Fibroblast of skin of scalp (primary cell): ENCODE data around the gene RNF223.
"Not testable (repeated sequence)": the region's sequence is repeated elsewhere in the genome, so short reads cannot be mapped to it uniquely, and the experiment has no call there.

Experiments used
- DNase-seq: peaks from one replicate; pipeline ENCODE4 v3.0.0-alpha.2; 2013

Gene RNF223

GRCh38 chr1:1109743-1110142, 35.6 kb upstream of the RNF223 start:
- DNase-seq: no peak

GRCh38 chr1:1106510-1107221, 32.6 kb upstream of the RNF223 start:
- DNase-seq: no peak

DNA sequence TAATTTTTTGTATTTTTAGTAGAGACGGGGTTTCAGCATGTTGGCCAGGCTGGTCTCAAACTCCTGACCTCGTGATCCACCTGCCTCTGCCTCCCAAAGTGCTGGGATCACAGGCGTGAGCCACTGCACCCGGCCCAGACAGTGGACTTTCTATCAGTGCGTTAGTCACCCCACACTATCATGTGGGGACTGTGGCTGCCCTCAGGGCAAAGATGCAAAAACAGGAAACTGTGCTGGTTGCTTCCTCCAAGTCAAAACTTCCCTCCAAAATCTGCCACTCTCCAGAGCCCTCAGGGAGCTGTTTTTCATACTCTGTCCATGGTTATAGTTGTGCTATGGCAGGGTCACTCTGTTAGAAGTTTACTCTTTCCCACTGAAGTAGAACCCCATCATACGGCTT, 30.0 kb upstream of the RNF223 start:
- not testable (repeated sequence) for DNase-seq

GRCh38 chr1:1101503-1101902, 27.4 kb upstream of the RNF223 start:
- DNase-seq: no peak

GRCh38 chr1:1100296-1100695, 26.2 kb upstream of the RNF223 start:
- DNase-seq: no peak

- no peak for DNase-seq
Measured at GRCh38 chr1:1099506-1100183, 25.5 kb upstream of the RNF223 start.

GRCh38 chr1:1098681-1099421, 24.7 kb upstream of the RNF223 start:
- no peak for DNase-seq

DNA sequence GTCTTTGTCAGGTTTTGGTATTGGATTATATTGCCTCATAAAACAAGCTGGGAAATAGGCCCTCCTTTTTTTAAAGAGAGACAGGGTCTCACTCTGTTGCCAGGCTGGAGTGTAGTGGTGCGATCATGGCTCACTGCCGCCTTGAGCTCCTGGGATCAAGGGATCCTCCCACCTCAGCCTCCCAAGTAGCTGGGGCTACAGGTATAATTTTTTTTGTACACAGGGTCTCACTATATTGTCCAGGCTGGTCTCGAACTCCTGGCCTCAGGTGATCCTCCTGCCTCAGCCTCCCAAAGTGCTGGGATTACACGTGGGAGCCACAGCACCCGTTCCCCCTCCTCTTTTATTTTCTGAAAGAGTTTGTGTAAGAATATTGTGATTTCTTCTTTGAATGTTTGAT, 22.0 kb upstream of the RNF223 start:
- not testable (repeated sequence) for DNase-seq

DNA sequence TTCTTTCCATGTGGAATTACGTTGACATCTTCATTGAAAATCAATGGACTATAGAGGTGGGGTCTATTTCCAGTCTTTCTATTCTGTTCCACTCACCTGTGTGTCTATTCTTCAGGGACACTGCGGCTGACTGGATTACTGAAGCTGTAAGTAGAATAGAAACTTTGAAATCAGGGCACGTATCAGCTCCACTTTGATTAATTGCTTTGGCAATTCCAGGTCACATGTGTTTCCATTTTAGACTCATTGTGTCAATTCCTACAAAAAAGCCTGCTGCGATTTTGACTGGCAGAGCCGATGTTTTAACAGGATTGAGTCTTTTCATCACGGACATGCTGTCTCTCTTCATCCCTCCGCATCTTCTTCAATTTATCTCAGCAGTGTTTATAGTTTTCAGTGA, 20.9 kb upstream of the RNF223 start:
- DNase-seq: no peak

DNA sequence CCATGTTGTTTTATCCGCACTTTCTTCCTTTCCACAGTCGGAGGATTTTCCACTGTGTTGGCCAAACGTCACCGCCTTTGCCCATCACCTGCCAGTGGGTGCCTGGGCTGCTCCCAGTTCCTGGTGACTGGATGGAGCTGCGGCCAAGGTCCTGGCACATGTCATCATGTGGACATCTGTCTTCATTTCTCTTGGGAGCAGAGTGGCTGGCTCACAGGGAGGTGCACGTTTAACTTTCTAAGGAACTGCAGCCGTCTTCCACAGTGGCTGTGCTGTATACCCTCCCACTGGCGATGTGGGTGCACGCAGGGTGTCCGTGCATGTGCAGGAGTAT, 19.5 kb upstream of the RNF223 start:
- no peak for DNase-seq

DNA sequence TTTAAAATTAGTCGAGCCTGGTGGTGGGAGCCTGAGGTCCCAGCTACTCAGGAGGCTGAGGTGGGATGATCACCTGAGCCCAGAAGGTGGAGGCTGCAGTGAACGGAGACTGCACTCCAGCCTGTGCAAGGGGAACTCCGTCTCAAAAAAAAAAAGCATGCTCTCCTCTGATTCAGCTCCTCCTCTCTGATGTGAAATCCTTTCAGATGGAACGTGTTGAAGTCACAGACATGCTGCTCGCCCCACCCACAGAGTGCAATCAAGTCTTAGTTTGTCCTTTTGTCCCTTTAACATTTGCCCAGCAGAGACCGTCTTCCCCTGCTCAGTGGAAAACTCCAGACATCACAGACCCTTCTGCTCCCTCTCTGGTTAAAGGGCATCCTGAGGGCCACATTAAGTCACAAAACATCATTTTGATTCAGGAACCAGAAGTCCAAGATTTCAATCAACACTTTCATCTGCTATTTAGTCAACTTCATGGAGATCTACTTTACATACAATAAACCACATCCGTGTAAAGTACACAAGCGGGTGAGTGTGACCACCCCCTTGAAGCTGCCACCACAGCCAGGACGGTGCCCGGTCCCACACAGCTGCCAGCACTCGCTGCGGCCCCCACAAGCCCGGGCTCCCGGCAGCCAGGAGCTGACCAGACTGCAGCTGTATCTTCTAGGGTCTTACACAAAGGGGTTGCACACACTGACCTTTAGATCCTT, 18.9 kb upstream of the RNF223 start:
- no peak for DNase-seq

- DNase-seq: no peak
Measured at GRCh38 chr1:1092149-1092855, 18.2 kb upstream of the RNF223 start.

DNA sequence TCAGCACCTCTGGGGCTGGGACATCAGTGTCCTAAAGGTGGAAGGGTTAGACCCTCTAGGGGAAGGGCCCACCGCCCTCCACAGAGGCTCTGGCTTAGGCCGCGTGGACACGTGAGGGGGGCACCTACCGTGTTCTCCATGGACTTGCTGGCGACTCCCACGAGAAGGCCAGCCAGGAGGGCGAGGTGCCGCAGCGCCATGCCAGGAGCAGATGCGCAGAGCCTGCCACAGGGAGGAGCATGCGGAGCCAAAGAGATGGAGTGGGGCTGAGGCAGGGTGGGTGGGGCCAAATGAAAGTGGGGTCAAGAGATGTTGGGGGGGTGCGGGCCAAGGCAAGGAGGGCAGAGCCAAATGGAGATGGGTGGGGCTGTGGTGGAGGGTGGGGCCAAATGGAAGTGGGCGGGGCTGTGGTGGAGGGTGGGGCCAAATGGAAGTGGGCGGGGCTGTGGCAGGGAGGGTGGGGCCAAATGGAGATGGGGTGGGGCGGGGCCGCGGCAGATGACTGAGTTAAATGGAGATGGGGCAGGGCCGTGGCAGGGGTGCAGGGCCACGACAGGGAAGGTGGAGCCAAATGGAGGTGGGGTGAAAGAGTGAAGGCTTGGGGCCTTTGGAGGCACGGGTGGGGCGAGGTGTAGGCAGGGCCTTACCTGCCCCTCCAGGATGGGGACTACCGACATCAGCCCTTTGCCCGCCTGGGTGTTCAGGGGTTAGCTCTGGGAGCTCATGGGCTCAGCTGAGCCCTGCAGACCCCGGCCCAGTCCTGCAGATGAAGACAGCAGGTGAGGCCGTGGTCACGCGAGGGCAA, 17.4 kb upstream of the RNF223 start:
- DNase-seq: no peak

DNA sequence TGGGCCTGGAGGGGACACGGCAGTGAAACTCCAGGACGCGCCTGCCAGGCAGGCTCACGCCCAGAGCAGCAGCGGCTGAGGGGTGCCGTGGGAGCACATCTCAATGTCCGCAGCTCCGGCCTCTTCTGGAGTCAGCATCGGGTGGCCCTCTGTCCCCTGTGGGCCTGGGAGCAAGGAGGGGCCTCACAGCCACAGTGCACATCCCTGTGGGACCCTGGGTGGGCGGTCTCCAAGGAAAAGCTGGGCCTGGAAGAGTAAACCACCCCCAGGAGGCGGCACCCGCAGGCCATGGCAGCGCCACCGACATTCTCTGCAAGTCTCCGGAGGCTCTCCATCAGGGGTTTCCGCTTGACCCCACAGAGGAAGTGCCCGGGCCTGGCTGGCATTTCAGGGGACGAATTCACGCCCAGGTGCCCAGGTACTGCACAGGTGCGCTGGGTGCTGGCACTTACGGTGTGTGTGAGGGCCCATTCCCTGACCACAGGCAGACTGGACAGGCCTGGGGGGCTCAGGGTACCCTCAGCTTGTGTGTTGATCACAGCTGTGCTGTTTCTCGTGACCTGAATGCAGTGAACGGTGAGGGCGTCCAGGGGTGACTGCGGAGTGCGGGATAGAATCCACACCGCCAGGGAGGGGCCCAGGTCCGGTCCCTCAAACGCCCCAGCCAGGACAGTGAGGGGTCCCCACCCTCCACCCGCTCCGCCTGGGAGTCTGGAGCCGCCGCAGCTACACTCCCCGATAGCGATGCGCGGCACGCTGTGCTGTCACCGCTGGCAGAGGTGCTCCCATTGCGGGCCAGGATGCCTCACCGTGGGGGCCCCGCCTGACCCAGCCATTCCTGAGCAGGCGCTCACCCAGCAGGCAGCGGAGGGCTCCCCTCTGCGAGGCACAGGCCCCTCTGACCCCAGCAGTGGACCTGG, 16.6 kb upstream of the RNF223 start:
- no peak for DNase-seq

DNA sequence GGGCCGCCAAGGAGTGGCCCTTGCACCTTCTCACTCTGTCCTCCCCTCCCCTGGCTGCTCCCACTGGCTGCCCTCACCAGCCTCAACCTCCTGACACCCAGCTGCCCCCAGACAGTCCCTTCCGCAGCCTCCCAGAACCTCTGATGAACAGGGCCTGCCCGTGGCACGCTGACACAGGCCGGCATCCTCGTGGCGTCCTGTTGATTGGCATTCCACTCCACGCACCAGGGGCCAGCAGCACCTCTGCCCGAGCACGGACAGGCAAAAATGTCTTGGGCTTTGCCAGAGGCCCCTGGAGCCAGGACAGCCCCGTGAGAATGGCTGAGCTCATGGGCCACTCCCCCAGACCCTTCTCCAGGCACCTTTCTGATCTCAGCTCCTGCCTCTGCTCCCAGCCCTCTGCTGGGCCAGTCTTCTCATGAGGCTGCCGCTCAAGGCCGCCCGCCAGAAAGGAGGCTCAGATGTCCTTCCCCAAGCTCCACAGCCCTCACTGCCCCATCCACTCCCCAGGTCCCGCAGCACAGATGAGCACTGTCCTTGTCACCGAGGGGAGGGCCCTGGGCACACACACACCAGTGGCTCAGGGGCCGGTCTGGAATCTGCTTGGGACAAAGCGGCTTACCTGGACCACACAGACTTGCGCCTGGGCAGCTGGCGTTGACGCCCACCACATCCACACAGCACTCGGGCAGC, 15.8 kb upstream of the RNF223 start:
- no peak for DNase-seq

DNA sequence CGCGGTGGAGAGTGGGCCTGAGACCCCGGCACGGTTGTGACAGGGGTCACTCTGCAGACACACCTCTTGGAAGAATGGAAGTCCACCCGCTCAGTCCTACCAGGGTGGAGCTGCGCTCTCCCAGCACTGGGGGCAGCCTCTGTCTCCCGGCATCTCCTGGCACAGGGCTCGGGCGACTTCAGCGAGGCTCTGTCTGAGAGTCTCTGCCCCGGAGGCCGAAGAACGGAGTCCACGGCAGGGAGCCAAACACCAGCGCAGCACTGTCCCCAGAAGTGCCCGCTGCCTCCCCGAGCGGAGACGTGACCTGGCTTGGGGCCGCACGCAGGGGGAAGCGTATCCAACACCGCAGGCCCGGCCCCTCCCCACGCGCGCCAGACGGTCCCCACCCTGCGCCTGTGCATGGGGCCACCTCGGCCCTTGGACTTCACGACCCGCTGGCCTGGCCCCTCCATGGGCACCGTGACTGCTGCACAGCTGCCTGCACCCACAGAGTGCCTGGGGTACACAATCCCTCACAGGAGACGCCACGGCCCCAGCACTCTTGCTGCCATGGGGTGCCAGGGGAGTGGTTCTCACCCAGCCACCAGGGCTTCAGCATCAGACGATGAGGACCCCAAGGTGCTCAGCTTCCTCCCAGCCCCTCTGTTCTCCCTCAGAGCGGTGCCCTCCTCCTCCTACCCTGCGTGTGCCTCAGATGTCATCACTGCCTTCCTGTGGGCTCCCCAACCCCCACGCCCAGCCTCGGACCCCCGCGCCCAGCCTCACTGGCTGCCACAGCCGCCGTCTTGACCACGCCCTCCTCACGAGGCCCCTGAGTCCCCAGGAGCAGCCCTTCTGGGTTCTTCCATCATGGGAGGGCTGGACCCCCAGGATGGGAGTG, 14.9 kb upstream of the RNF223 start:
- no peak for DNase-seq

DNA sequence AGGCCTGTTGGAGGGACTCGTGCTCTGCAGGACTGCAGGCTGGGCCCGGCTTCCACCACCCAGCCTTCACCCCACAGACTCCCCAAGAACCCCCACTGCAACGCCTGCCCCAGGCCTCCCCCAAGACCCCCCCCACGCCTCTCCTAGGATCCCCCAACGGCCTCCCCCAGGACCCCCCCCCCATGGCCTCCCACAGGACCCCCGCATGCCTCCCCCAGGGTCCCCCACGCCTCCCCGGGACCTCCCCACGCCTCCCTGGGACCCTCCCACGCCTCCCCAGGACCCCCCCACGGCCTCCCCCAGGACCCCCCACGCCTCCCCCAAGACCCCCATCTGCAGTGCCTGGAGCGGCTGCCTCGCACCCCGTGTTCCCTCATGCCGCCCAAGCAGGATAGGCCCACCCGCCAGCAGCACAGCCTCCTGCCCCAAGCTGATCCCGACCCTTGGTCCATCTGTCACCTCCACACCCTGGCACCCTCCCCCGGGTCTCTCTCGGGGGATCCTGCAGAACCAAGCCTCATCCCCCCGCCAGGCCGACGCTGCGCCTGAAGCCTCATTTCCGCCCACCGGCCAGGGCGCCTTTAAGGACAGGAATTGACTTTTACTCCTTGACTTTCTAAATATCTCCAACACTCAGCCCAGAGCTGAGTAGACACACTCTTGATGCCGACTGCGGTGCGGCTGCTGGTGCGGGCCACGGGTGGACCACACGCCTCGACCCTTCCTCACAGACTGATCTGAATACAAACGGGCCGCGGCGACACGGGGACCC, 14.1 kb upstream of the RNF223 start:
- no peak for DNase-seq
